ENCODE data around the gene DUSP15. TPM values are rescaled to one million over a fixed set of nuclear protein-coding genes. Genes with fewer than 3 reads are reported as not detected.

The DUSP15 gene
- total RNA-seq, 1 experiment from 2014 or later, result not detected

GRCh38 chr20:31843288-31843687 lies 27.0 kb downstream of the DUSP15 start:
- Histone ChIP-seq H3K27me3 (ENCODE audit: insufficient read depth, low read length) (no peaks in the 10 kb centered on the region), H3K9me2 (ENCODE audit: insufficient read depth) (no peaks in the 10 kb centered on the region), H3K4me2 (ENCODE audit: low read length) (no peak overlapping the region), H3K4me3 (replicated peaks in 1 of 2; ENCODE audit: low read depth in 1 of 2, low read length in 2 of 2) (no peak overlapping the region), H3K27ac (ENCODE audit: low read depth, low read length) (no peak overlapping the region), H4K20me1 (ENCODE audit: insufficient read depth) (no peaks in the 10 kb centered on the region), H3K9ac (ENCODE audit: low read length) (no peak overlapping the region), H3K4me1 (ENCODE audit: control insufficient read depth in 1 of 2, insufficient read depth in 2 of 2, low read length in 2 of 2) (peaks cover 16 to 31% of the 10 kb centered on the region in 2 experiments), H3K36me3 (ENCODE audit: control insufficient read depth in 1 of 2, insufficient read depth in 2 of 2, low read length in 2 of 2) (no peaks in the 10 kb centered on the region), H3K79me2 (ENCODE audit: insufficient read depth, low read length) (no peaks in the 10 kb centered on the region), H3K9me3 (ENCODE audit: control insufficient read depth in 1 of 2, insufficient read depth in 1 of 2, low read depth in 1 of 2, low read length in 2 of 2) (no peaks in the 10 kb centered on the region), H2AFZ (ENCODE audit: low read depth, low read length, poor library complexity, severe bottlenecking) (no peak overlapping the region)
- ChIA-PET CTCF (interaction anchor here (2.3 kb wide), 1 partner anchor 10 kb away, joined by 11 read pairs; no protein-coding TSS in a partner anchor), POLR2A (no interaction called here), RAD21 (ENCODE audit: low non-redundant PET in 1 of 2, low total read pairs in 2 of 2, uncharacterized antibody in 2 of 2, unreplicated experiment in 2 of 2) (no interaction called here)
- ATAC-seq (no peak), DNase-seq (ENCODE audit: low read depth, low spot score) (no peak)
- no TSS peak for BruUV-seq (replicated peaks)
- no peak for TF ChIP-seq EGR1 (IDR thresholded peaks at IDR 0.05; ENCODE audit: low read depth)
- TF ChIP-seq ATF3 (IDR thresholded peaks at IDR 0.05), result no peak
- TF ChIP-seq CEBPB (IDR thresholded peaks at IDR 0.05; ENCODE audit: low read depth), result no peak
- no peak for TF ChIP-seq ZFX (IDR thresholded peaks at IDR 0.05)
- no peak for TF ChIP-seq ELF1 (IDR thresholded peaks at IDR 0.05; ENCODE audit: borderline replicate concordance, low read depth)
- TF ChIP-seq SRF (IDR thresholded peaks at IDR 0.05; ENCODE audit: low read depth), result no peak
- TF ChIP-seq FOSL1 (IDR thresholded peaks at IDR 0.05; ENCODE audit: low read depth), result no peak
- TF ChIP-seq POLR2A (IDR thresholded peaks at IDR 0.05; ENCODE audit: borderline replicate concordance, extremely low read depth, insufficient read depth, insufficient read length), result no peak
- no peak for TF ChIP-seq SIN3A (IDR thresholded peaks at IDR 0.05; ENCODE audit: low read depth)
- TF ChIP-seq REST (IDR thresholded peaks at IDR 0.05; ENCODE audit: low read depth), result no peak
- no peak for TF ChIP-seq TCF7L2 (IDR thresholded peaks at IDR 0.05; ENCODE audit: borderline replicate concordance, extremely low read depth, insufficient read depth, insufficient read length)
- no peak for TF ChIP-seq SP1 (IDR thresholded peaks at IDR 0.05; ENCODE audit: low read depth)
- no peak for TF ChIP-seq YY1 (IDR thresholded peaks at IDR 0.05; ENCODE audit: extremely low read depth, insufficient replicate concordance, low read depth, low read length)
- intact Hi-C loops (cut with micrococcal nuclease), result no loop called here
